ENCODE data around the gene NUP50. TPM values are rescaled to one million over a fixed set of nuclear protein-coding genes. Genes with fewer than 3 reads are reported as not detected.

NUP50 gene
- total RNA-seq, 1 donor from 2014 or later, result 65.1 TPM

- TF ChIP-seq CTCF (IDR thresholded peaks at IDR 0.05; ENCODE audit: unreplicated experiment), result no peak
- Mint-ChIP-seq H3K27me3 (peaks cover 21% of the 10 kb centered on the region), H3K36me3 (ENCODE audit: insufficient read depth) (peaks cover 5% of the 10 kb centered on the region), H3K4me3 (ENCODE audit: low read depth) (no peak overlapping the region), H3K27ac (no peak overlapping the region), H3K4me1 (ENCODE audit: low read depth) (no peaks in the 10 kb centered on the region), H3K9me3 (ENCODE audit: low read depth) (no peaks in the 10 kb centered on the region)
- DNase-seq (ENCODE audit: low spot score, unreplicated experiment), result no peak
These were observed 35.9 kb upstream of the NUP50 start for GRCh38 chr22:45127866-45128265.

GRCh38 chr22:45129703-45130524, 33.8 kb upstream of the NUP50 start:
- no peak for TF ChIP-seq CTCF (IDR thresholded peaks at IDR 0.05; ENCODE audit: unreplicated experiment)
- H3K27me3 Mint-ChIP-seq, result peaks cover 14% of the 10 kb centered on the region
- no peaks in the 10 kb centered on the region for H3K4me1 Mint-ChIP-seq (ENCODE audit: low read depth)
- peaks cover 6% of the 10 kb centered on the region for H3K9me3 Mint-ChIP-seq (ENCODE audit: low read depth)
- no peak for DNase-seq (ENCODE audit: low spot score, unreplicated experiment)
- peaks cover 16% of the 10 kb centered on the region for H3K36me3 Mint-ChIP-seq (ENCODE audit: insufficient read depth)
- H3K4me3 Mint-ChIP-seq (ENCODE audit: low read depth), result no peak overlapping the region
- H3K27ac Mint-ChIP-seq, result peak overlapping the region; percentile 26

GRCh38 chr22:45130891-45131290, 32.8 kb upstream of the NUP50 start:
- Mint-ChIP-seq H3K4me3 (ENCODE audit: low read depth) (no peak overlapping the region), H3K4me1 (ENCODE audit: low read depth) (no peaks in the 10 kb centered on the region), H3K36me3 (ENCODE audit: insufficient read depth) (peaks cover 16% of the 10 kb centered on the region), H3K27ac (no peak overlapping the region), H3K27me3 (peaks cover 6% of the 10 kb centered on the region), H3K9me3 (ENCODE audit: low read depth) (peaks cover 6% of the 10 kb centered on the region)
- no peak for DNase-seq (ENCODE audit: low spot score, unreplicated experiment)
- no peak for TF ChIP-seq CTCF (IDR thresholded peaks at IDR 0.05; ENCODE audit: unreplicated experiment)

GRCh38 chr22:45131749-45132148, 32.0 kb upstream of the NUP50 start:
- Mint-ChIP-seq H3K4me1 (ENCODE audit: low read depth) (no peaks in the 10 kb centered on the region), H3K27me3 (peaks cover 3% of the 10 kb centered on the region), H3K36me3 (ENCODE audit: insufficient read depth) (peaks cover 16% of the 10 kb centered on the region), H3K9me3 (ENCODE audit: low read depth) (peaks cover 6% of the 10 kb centered on the region), H3K4me3 (ENCODE audit: low read depth) (no peak overlapping the region), H3K27ac (no peak overlapping the region)
- TF ChIP-seq CTCF (IDR thresholded peaks at IDR 0.05; ENCODE audit: unreplicated experiment), result no peak
- no peak for DNase-seq (ENCODE audit: low spot score, unreplicated experiment)

DNA sequence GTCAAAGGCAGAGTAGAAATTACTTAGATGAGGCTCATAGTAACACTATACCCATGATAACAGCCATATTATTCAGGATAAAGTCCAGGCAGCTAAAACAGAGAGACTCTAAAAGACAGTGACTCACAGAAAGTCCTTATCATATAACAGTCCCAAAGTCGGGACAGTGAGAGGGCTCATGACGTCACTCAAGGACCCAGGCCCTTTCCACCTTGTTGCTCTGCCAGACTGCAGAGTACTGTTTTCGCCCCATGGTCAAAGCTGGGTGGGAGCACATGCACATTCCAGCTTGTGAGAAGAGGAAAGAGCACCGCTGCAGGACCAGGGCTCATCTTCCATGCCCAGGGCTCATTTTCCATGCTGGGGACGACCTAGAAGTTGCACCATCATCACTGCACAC, 29.4 kb upstream of the NUP50 start:
- Mint-ChIP-seq H3K4me1 (ENCODE audit: low read depth) (no peaks in the 10 kb centered on the region), H3K36me3 (ENCODE audit: insufficient read depth) (peaks cover 16% of the 10 kb centered on the region), H3K9me3 (ENCODE audit: low read depth) (peaks cover 6% of the 10 kb centered on the region), H3K4me3 (ENCODE audit: low read depth) (no peak overlapping the region), H3K27me3 (no peaks in the 10 kb centered on the region), H3K27ac (no peak overlapping the region)
- no peak for DNase-seq (ENCODE audit: low spot score, unreplicated experiment)
- TF ChIP-seq CTCF (IDR thresholded peaks at IDR 0.05; ENCODE audit: unreplicated experiment), result no peak

Data from progenitor cell of endocrine pancreas (in vitro differentiated cells).